Measurements from ENCODE around the gene SPATS1. TPM values are rescaled to one million over a fixed set of nuclear protein-coding genes. Genes with fewer than 3 reads are reported as not detected.

SPATS1 gene
- total and polyA plus RNA-seq, 2 of the 13 experiments (the other 11 are each of a cell fraction or from before 2014, with no cell fraction given) = not detected

DNA sequence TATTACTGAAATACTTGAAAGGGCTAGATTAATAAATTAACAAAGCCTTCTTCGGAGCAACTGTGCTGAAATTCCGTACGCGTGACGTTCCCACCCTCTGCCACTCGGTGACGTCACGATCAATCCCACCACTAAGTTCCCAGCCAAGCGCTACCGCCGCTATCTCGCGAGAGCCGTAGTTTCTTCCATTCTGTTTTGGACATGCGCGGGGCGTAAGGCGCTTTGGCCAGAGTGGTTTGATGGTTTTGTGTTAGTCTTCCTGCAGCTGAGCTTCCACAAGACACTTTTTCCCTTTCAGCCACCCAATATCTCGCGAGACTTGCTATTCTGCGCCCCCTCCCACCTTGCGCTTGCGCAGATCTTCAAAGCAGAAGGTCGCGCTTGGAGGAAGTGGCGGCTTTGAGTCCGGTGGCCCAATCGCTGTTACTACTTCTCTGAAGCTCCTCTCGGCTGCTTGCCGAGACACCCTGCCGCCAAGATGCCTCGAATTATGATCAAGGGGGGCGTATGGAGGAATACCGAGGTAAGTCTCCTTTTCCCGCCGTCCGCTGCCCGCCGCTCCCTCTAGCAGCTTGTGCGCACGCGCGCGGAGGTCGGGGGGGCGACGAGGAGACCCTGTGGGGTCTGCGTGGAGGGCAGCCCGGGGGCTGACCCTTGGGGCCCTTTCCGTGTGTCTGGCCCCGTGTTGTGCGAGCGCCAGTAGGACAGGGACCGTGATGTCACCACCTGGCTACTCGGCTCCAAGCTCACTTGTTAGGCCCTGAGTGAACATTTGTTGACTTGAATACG is 45.1 kb downstream of the SPATS1 start, which contains the start of gene CDC5L (continued):
- TF ChIP-seq, protein P1, sequence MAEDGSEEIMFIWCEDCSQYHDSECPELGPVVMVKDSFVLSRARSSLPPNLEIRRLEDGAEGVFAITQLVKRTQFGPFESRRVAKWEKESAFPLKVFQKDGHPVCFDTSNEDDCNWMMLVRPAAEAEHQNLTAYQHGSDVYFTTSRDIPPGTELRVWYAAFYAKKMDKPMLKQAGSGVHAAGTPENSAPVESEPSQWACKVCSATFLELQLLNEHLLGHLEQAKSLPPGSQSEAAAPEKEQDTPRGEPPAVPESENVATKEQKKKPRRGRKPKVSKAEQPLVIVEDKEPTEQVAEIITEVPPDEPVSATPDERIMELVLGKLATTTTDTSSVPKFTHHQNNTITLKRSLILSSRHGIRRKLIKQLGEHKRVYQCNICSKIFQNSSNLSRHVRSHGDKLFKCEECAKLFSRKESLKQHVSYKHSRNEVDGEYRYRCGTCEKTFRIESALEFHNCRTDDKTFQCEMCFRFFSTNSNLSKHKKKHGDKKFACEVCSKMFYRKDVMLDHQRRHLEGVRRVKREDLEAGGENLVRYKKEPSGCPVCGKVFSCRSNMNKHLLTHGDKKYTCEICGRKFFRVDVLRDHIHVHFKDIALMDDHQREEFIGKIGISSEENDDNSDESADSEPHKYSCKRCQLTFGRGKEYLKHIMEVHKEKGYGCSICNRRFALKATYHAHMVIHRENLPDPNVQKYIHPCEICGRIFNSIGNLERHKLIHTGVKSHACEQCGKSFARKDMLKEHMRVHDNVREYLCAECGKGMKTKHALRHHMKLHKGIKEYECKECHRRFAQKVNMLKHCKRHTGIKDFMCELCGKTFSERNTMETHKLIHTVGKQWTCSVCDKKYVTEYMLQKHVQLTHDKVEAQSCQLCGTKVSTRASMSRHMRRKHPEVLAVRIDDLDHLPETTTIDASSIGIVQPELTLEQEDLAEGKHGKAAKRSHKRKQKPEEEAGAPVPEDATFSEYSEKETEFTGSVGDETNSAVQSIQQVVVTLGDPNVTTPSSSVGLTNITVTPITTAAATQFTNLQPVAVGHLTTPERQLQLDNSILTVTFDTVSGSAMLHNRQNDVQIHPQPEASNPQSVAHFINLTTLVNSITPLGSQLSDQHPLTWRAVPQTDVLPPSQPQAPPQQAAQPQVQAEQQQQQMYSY (CRISPR knock-in tag; IDR thresholded peaks at IDR 0.05) = no peak; the same call in 1 of the 2 replicates
- TF ChIP-seq ZNF567 (CRISPR knock-in tag; IDR thresholded peaks at IDR 0.05; ENCODE audit: borderline replicate concordance) = no peak; the same call in none of the 2 replicates
- TF ChIP-seq THYN1 (CRISPR knock-in tag; IDR thresholded peaks at IDR 0.05; ENCODE audit: borderline replicate concordance, low read depth) = no peak
- TF ChIP-seq ZNF329 (CRISPR knock-in tag; IDR thresholded peaks at IDR 0.05; ENCODE audit: low read depth) = no peak; the same call in 1 of the 2 replicates
- peak; percentile 25; the same call in 1 of the 2 replicates for TF ChIP-seq HCFC1 (IDR thresholded peaks at IDR 0.05; ENCODE audit: low read depth, low read length)
- peak; percentile 51; the same call in 1 of the 2 replicates for TF ChIP-seq MIER3 (CRISPR knock-in tag; IDR thresholded peaks at IDR 0.05; ENCODE audit: borderline replicate concordance)
- TF ChIP-seq, protein P2, sequence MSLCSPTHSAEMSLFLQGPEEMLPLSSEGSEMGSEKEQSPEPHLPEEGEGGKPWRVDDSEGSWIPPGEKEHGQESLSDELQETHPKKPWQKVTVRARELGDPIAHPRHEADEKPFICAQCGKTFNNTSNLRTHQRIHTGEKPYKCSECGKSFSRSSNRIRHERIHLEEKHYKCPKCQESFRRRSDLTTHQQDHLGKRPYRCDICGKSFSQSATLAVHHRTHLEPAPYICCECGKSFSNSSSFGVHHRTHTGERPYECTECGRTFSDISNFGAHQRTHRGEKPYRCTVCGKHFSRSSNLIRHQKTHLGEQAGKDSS (CRISPR knock-in tag; IDR thresholded peaks at IDR 0.05; ENCODE audit: borderline replicate concordance, low read depth) = peak; percentile 81; the same call in 1 of the 2 replicates
- peak; percentile 60; the same call in 1 of the 2 replicates for TF ChIP-seq ZC3H4 (CRISPR knock-in tag; IDR thresholded peaks at IDR 0.05; ENCODE audit: borderline replicate concordance)
- TF ChIP-seq ZNF570 (CRISPR knock-in tag; IDR thresholded peaks at IDR 0.05; ENCODE audit: borderline replicate concordance) = no peak
- peak; percentile 92 for TF ChIP-seq ZNF776 (CRISPR knock-in tag; IDR thresholded peaks at IDR 0.05)
- TF ChIP-seq ZBTB7A (CRISPR knock-in tag; IDR thresholded peaks at IDR 0.05) = peak; percentile 99
- TF ChIP-seq ZFX (CRISPR knock-in tag; IDR thresholded peaks at IDR 0.05; ENCODE audit: low read depth) = peak; percentile 83
- TF ChIP-seq ZNF3 (CRISPR knock-in tag; IDR thresholded peaks at IDR 0.05) = peak; percentile 60
- TF ChIP-seq, protein P3, sequence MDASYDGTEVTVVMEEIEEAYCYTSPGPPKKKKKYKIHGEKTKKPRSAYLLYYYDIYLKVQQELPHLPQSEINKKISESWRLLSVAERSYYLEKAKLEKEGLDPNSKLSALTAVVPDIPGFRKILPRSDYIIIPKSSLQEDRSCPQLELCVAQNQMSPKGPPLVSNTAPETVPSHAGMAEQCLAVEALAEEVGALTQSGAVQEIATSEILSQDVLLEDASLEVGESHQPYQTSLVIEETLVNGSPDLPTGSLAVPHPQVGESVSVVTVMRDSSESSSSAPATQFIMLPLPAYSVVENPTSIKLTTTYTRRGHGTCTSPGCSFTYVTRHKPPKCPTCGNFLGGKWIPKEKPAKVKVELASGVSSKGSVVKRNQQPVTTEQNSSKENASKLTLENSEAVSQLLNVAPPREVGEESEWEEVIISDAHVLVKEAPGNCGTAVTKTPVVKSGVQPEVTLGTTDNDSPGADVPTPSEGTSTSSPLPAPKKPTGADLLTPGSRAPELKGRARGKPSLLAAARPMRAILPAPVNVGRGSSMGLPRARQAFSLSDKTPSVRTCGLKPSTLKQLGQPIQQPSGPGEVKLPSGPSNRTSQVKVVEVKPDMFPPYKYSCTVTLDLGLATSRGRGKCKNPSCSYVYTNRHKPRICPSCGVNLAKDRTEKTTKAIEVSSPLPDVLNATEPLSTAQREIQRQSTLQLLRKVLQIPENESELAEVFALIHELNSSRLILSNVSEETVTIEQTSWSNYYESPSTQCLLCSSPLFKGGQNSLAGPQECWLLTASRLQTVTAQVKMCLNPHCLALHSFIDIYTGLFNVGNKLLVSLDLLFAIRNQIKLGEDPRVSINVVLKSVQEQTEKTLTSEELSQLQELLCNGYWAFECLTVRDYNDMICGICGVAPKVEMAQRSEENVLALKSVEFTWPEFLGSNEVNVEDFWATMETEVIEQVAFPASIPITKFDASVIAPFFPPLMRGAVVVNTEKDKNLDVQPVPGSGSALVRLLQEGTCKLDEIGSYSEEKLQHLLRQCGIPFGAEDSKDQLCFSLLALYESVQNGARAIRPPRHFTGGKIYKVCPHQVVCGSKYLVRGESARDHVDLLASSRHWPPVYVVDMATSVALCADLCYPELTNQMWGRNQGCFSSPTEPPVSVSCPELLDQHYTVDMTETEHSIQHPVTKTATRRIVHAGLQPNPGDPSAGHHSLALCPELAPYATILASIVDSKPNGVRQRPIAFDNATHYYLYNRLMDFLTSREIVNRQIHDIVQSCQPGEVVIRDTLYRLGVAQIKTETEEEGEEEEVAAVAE (CRISPR knock-in tag; IDR thresholded peaks at IDR 0.05; ENCODE audit: borderline replicate concordance) = peak; percentile 79; the same call in 1 of the 2 replicates
- TF ChIP-seq PRPF4 (IDR thresholded peaks at IDR 0.05; ENCODE audit: low read depth, low read length, poor library complexity, severe bottlenecking) = no peak
- TF ChIP-seq KAT2B (IDR thresholded peaks at IDR 0.05; ENCODE audit: borderline replicate concordance, low read depth, low read length) = no peak
- TF ChIP-seq ZFP1 (CRISPR knock-in tag; IDR thresholded peaks at IDR 0.05) = no peak; the same call in 1 of the 2 replicates
- TF ChIP-seq ZNF614 (CRISPR knock-in tag; IDR thresholded peaks at IDR 0.05; ENCODE audit: borderline replicate concordance) = peak; percentile 88
- TF ChIP-seq ZC3H13 (CRISPR knock-in tag; IDR thresholded peaks at IDR 0.05) = peak; percentile 60; the same call in 1 of the 2 replicates

Measured in HepG2 (cell line).